Measurements from ENCODE around the gene DEPP1.

The DEPP1 gene

DNA sequence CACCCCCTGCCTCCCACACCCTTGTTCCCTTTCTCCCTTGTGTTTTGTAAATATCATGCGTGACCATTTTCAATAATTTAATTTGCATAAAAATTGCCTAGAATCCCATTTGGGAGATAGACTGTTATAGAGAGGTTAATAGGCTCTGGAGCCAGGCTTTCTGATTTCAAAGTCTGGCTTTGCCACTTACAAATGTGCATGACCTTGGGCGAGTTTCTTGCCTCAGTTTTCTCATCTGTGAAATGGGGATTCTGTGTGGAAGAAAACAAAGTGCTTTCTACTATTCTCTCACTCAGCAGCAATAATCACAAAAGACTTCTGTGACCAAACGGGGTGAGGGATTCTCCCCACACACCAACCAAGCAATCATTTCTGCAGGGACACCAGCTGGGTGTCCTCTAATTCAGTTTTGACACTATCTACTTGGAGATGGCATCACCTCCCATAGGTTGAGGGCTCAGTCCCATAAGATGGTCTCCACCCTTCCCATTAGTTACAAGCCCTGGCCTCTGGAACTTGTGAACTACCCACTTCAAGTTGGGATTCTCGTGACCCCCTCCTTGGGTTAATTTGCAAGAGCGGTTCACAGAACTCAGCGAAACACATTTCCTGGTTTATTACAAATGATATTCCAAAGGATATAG, 18.6 kb upstream of the DEPP1 start:
- DNase-seq (ENCODE audit: low read depth) = no peak
- H3K4me3 ChIP-seq (ENCODE audit: low read depth, low read length) = no peak overlapping the region
- TF ChIP-seq, protein P1, sequence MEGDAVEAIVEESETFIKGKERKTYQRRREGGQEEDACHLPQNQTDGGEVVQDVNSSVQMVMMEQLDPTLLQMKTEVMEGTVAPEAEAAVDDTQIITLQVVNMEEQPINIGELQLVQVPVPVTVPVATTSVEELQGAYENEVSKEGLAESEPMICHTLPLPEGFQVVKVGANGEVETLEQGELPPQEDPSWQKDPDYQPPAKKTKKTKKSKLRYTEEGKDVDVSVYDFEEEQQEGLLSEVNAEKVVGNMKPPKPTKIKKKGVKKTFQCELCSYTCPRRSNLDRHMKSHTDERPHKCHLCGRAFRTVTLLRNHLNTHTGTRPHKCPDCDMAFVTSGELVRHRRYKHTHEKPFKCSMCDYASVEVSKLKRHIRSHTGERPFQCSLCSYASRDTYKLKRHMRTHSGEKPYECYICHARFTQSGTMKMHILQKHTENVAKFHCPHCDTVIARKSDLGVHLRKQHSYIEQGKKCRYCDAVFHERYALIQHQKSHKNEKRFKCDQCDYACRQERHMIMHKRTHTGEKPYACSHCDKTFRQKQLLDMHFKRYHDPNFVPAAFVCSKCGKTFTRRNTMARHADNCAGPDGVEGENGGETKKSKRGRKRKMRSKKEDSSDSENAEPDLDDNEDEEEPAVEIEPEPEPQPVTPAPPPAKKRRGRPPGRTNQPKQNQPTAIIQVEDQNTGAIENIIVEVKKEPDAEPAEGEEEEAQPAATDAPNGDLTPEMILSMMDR (IDR thresholded peaks at IDR 0.05; ENCODE audit: insufficient read depth, low read depth, low read length, missing control alignments) = no peak

DNA sequence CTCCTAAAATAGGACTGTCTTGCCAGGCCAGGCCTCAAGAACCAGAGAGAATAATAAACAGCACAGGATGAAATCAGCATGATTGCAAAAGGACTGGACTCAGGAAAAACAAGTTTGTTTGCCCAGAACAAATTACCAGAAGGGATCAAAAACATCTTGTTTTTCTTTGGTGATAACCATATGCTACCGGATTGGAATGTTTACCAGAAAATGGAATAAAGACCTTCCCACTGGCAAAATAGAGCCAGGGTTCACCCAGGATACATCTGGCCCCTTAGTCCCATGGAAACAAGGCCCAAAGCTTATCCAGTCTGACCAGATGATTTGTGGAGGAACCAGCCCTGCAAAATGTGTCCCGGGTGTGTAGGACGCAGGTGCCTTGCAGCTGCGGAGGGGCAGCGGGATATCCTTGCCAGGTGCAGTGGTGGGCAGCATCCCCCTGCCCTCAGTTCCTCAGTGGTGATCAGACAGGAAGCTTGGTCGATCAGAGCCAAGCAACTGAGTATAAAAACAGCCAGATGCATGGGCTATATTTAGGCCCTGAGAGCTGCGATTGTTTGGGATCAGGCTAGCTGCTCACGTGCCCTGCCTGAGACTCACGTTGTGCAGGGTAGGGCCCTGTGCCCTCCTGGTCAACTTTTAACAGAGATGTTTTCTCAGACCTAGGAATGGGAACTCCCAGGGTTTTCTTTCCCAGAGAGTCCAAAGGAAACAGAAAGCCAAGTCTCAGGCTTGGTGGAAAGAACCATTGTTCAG, 17.5 kb upstream of the DEPP1 start:
- TF ChIP-seq, protein P1 (IDR thresholded peaks at IDR 0.05; ENCODE audit: insufficient read depth, low read depth, low read length, missing control alignments) = no peak
- H3K4me3 ChIP-seq (ENCODE audit: low read depth, low read length) = no peak overlapping the region
- no peak for DNase-seq (ENCODE audit: low read depth)

DNA sequence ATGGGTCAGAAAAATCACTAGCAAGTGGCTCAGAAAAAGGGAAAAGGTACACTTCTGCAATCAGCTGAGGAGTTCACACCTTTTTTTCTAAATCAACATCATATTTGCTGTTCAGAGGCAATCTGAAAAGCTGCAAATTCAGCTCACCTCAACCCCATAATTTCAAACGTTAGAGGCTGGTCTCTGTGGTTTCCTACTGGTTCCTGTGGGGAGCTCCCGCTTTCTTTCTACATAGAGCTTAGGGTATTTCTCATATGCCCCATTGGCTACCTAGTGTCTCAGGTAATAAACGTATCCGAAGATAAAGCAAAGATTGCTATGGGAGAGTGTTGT, 16.9 kb upstream of the DEPP1 start:
- no peak for DNase-seq (ENCODE audit: low read depth)

DNA sequence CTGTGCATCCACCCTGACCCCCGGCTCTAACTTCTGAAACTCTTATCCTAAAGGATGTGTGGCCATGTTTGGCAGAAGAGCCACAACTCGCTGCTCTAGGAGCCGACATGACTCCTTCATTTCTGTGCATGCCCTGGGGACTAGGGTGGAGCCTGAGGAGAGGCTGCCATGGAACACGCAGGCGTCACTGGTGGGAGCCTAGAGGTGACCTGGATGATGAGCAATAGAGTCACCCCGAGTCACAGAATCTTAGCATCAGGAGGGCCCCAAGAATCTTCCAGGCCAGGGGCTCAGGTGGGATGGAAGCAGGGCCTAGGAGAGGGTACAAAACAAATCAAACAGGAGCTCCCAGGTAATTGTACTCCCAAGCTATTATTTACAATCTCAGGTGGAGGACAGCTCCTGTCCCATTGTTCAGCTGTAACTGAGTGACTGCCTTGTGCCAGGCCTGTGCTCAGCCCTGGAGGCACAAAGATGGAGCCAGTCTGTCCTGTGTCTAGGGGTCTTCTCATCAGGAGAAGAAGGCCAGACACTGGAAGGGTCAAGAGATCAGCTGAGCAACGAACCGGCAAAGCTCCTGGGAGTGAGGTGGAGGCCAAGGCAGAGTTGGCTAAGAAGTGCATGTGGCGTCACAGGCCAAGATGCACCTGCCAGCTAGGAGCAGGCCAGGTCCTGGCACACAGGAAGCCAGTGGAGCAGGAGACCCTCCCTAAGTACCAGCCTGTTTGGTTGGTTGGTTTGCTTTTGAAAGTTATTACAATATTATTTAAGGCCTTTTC, 16.3 kb upstream of the DEPP1 start:
- no peak for DNase-seq (ENCODE audit: low read depth)
- H3K4me3 ChIP-seq (ENCODE audit: low read depth, low read length) = no peak overlapping the region
- TF ChIP-seq, protein P1 (IDR thresholded peaks at IDR 0.05; ENCODE audit: insufficient read depth, low read depth, low read length, missing control alignments) = no peak

More for the DNA sequence above, 16.9 kb upstream of the DEPP1 start:
- TF ChIP-seq, protein P1 (IDR thresholded peaks at IDR 0.05; ENCODE audit: insufficient read depth, low read depth, low read length, missing control alignments) = no peak
- H3K4me3 ChIP-seq (ENCODE audit: low read depth, low read length) = no peak overlapping the region

DNA sequence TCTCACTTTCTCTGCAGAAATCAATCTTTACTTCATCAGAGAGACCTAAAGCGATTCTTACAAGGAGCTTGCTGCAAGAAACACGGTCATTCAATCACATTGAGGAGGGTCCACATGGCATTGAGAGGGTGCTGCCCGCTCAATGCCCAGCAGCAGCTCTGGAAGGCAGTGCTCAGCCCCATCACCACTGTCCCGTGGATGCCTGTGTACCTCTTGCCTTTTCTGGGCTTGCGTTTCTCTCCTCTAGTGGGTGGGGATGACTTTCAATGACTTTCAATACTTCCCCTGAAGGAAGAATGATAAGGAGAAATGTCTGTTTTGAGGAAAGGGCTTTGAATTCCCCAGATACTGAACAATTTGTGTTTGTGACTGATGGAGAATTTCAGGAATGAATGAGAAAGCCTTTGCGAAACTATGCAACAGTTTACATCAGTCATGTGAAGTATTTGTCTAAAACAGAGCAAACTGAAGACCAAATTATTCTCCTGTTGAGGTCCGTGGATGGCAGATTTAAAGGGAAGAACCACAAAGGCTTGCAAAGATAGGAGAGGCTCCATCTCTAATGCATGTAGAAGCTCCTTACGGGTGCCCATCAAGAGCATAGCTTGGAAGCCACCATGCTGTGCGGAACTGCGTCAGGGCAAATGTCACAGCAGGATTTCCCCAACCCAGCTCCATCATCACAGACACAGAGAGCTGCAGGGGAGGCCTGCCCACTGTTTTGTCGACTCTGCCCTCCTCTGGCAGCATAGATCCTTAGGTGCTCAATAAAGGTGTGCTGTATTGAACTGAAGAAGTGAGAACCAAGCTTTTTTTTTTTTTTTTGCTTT, 15.5 kb upstream of the DEPP1 start:
- H3K4me3 ChIP-seq (ENCODE audit: low read depth, low read length) = no peak overlapping the region
- no peak for DNase-seq (ENCODE audit: low read depth)
- TF ChIP-seq, protein P1 (IDR thresholded peaks at IDR 0.05; ENCODE audit: insufficient read depth, low read depth, low read length, missing control alignments) = no peak

DNA sequence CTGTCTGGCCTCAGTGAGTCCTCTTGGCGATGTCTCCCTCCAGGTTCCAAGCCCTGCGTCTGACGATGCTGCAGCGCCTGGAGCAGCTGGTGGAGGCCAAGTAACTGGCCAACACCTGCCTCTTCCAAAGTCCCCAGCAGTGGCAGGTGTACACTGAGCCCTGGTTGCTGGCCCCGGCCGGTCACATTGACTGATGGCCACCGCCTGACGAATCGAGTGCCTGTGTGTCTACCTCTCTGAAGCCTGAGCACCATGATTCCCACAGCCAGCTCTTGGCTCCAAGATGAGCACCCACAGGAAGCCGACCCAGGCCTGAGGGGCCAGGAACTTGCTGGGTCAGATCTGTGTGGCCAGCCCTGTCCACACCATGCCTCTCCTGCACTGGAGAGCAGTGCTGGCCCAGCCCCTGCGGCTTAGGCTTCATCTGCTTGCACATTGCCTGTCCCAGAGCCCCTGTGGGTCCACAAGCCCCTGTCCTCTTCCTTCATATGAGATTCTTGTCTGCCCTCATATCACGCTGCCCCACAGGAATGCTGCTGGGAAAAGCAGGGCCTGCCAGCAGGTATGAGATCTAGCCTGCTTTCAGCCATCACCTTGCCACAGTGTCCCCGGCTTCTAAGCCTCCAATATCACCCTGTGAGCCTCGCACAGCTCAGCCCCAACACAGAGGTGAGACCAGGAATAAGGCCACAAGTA, 14.8 kb upstream of the DEPP1 start:
- DNase-seq (ENCODE audit: low read depth) = no peak
- TF ChIP-seq, protein P1 (IDR thresholded peaks at IDR 0.05; ENCODE audit: insufficient read depth, low read depth, low read length, missing control alignments) = no peak
- H3K4me3 ChIP-seq (ENCODE audit: low read depth, low read length) = no peak overlapping the region
